Hepatocyte (in vitro differentiated cells): ENCODE measurements around the gene PDE4D.

Source experiments
- EZH2 ChIP-seq: fragments of 200-600 bp; sonication (generic); IDR thresholded peaks from 2 replicates; pipeline ENCODE4 v1.6.1; 2016; ENCODE audit warnings: antibody characterized with exemption, mild to moderate bottlenecking, borderline replicate concordance
- EZH2phosphoT487 ChIP-seq: fragments of 200-600 bp; sonication (generic); IDR thresholded peaks from one replicate; pipeline ENCODE4 v1.6.1; 2018; ENCODE audit warnings: antibody characterized with exemption, mild to moderate bottlenecking, low read depth, moderate library complexity; ENCODE audit not compliant: unreplicated experiment, severe bottlenecking
- TF ChIP-seq, protein P1 (sequence below): fragments of 200-600 bp; sonication (generic); IDR thresholded peaks from 2 replicates; pipeline ENCODE4 v1.5.1; 2016; ENCODE audit warnings: antibody characterized with exemption, mild to moderate bottlenecking; ENCODE audit not compliant: poor library complexity

DNA sequence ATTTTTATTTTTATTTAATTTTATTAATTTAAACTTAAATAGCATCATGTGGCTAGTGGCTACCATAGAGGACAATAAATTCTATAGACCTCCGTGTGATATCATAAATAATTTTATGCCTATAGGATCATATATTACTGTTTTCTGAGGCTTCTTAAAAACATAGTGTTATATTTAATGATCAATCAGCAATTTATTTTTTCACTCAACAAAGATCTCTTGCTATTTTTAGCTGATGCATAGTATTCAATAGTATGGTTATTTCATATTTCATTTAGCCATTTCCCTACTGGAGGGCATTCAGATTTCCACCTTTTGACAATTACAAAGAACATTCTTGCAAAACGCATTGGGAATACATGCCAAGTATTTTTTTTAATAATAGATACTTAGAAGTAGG lies 114.1 kb downstream of the PDE4D start:
- TF ChIP-seq, protein P1, sequence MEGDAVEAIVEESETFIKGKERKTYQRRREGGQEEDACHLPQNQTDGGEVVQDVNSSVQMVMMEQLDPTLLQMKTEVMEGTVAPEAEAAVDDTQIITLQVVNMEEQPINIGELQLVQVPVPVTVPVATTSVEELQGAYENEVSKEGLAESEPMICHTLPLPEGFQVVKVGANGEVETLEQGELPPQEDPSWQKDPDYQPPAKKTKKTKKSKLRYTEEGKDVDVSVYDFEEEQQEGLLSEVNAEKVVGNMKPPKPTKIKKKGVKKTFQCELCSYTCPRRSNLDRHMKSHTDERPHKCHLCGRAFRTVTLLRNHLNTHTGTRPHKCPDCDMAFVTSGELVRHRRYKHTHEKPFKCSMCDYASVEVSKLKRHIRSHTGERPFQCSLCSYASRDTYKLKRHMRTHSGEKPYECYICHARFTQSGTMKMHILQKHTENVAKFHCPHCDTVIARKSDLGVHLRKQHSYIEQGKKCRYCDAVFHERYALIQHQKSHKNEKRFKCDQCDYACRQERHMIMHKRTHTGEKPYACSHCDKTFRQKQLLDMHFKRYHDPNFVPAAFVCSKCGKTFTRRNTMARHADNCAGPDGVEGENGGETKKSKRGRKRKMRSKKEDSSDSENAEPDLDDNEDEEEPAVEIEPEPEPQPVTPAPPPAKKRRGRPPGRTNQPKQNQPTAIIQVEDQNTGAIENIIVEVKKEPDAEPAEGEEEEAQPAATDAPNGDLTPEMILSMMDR: no peak
- no peak for TF ChIP-seq EZH2
- TF ChIP-seq EZH2phosphoT487: no peak
